ENCODE results near the gene ZNF674.
A peak's percentile ranks its signal among the peaks of the same experiment; 100 is the strongest.

ZNF674 gene

GRCh38 chrX:46545111-46546005 is at the start of gene ZNF674:
TSS of gene ZNF674 (minus strand) at chrX:46545421. CDS start at chrX:46542087, 3,334 bp downstream.
- DNase-seq (ENCODE audit: low read depth), result peak; percentile 90

- DNase-seq (ENCODE audit: low read depth), result no peak
These were observed 44.9 kb upstream of the ZNF674 start for GRCh38 chrX:46589977-46590723.

- no peak for DNase-seq (ENCODE audit: low read depth)
These were observed 43.0 kb upstream of the ZNF674 start for GRCh38 chrX:46588263-46588662.

- DNase-seq (ENCODE audit: low read depth), result no peak
These were observed 42.5 kb upstream of the ZNF674 start for GRCh38 chrX:46587753-46588171.

- DNase-seq (ENCODE audit: low read depth), result no peak
These were observed 41.9 kb upstream of the ZNF674 start for GRCh38 chrX:46587158-46587557.

GRCh38 chrX:46584736-46585135 is 39.5 kb upstream of the ZNF674 start:
- DNase-seq (ENCODE audit: low read depth), result no peak

- no peak for DNase-seq (ENCODE audit: low read depth)
These were observed 37.7 kb upstream of the ZNF674 start for GRCh38 chrX:46582966-46583365.

- no peak for DNase-seq (ENCODE audit: low read depth)
These were observed 37.1 kb upstream of the ZNF674 start for GRCh38 chrX:46582325-46582724.

GRCh38 chrX:46580613-46581012 is 35.4 kb upstream of the ZNF674 start:
- DNase-seq (ENCODE audit: low read depth), result no peak

- DNase-seq (ENCODE audit: low read depth), result no peak
These were observed 34.0 kb upstream of the ZNF674 start for GRCh38 chrX:46579250-46579649.

GRCh38 chrX:46577221-46578005 is 32.2 kb upstream of the ZNF674 start:
- DNase-seq (ENCODE audit: low read depth), result no peak

GRCh38 chrX:46576458-46576857 is 31.2 kb upstream of the ZNF674 start:
- no peak for DNase-seq (ENCODE audit: low read depth)

- DNase-seq (ENCODE audit: low read depth), result no peak
These were observed 30.8 kb upstream of the ZNF674 start for GRCh38 chrX:46575991-46576392.

- no peak for DNase-seq (ENCODE audit: low read depth)
These were observed 30.4 kb upstream of the ZNF674 start for GRCh38 chrX:46575586-46575985.

GRCh38 chrX:46574774-46575381 is 29.7 kb upstream of the ZNF674 start:
- no peak for DNase-seq (ENCODE audit: low read depth)

GRCh38 chrX:46573892-46574773 is 28.9 kb upstream of the ZNF674 start:
- no peak for DNase-seq (ENCODE audit: low read depth)

- no peak for DNase-seq (ENCODE audit: low read depth)
These were observed 28.2 kb upstream of the ZNF674 start, which contains the start of gene CHST7 for GRCh38 chrX:46573331-46573891. TSS of gene CHST7 (plus strand) at chrX:46573765. CDS start at chrX:46573932, 167 bp downstream.

GRCh38 chrX:46572340-46572936 is 27.2 kb upstream of the ZNF674 start:
- DNase-seq (ENCODE audit: low read depth), result no peak

GRCh38 chrX:46571423-46572339 is 26.5 kb upstream of the ZNF674 start:
- no peak for DNase-seq (ENCODE audit: low read depth)
